ENCODE results near the gene TUFT1. TPM values are rescaled to one million over a fixed set of nuclear protein-coding genes. Genes with fewer than 3 reads are reported as not detected.

Gene TUFT1
- total RNA-seq = 16.5 TPM

GRCh38 chr1:151540021-151540981, at the start of gene TUFT1:
TUFT1 (plus strand) TSS chr1:151540309; CDS start chr1:151540367, 58 bp downstream.
- DNase-seq (ENCODE audit: low spot score) = peak; percentile 94

GRCh38 chr1:151491641-151492040, 48.5 kb upstream of the TUFT1 start:
- DNase-seq (ENCODE audit: low spot score) = no peak

- no peak for DNase-seq (ENCODE audit: low spot score)
Observed at GRCh38 chr1:151492120-151492519, 48.0 kb upstream of the TUFT1 start.

GRCh38 chr1:151493042-151493441, 47.1 kb upstream of the TUFT1 start:
- no peak for DNase-seq (ENCODE audit: low spot score)

- no peak for DNase-seq (ENCODE audit: low spot score)
Observed at GRCh38 chr1:151494741-151495281, 45.3 kb upstream of the TUFT1 start.

- DNase-seq (ENCODE audit: low spot score) = no peak
Observed at GRCh38 chr1:151495316-151495715, 44.8 kb upstream of the TUFT1 start.

GRCh38 chr1:151499365-151499764, 40.7 kb upstream of the TUFT1 start:
- no peak for DNase-seq (ENCODE audit: low spot score)

- DNase-seq (ENCODE audit: low spot score) = no peak
Observed at GRCh38 chr1:151499930-151500329, 40.2 kb upstream of the TUFT1 start.

GRCh38 chr1:151501474-151501873, 38.6 kb upstream of the TUFT1 start:
- no peak for DNase-seq (ENCODE audit: low spot score)

GRCh38 chr1:151502035-151502700, 37.9 kb upstream of the TUFT1 start:
- no peak for DNase-seq (ENCODE audit: low spot score)

GRCh38 chr1:151502859-151503780, 37.0 kb upstream of the TUFT1 start:
- DNase-seq (ENCODE audit: low spot score) = no peak

- no peak for DNase-seq (ENCODE audit: low spot score)
Observed at GRCh38 chr1:151504252-151504651, 35.9 kb upstream of the TUFT1 start.

GRCh38 chr1:151504759-151505158, 35.4 kb upstream of the TUFT1 start:
- no peak for DNase-seq (ENCODE audit: low spot score)

- DNase-seq (ENCODE audit: low spot score) = peak; percentile 88
Observed at GRCh38 chr1:151508833-151509232, 31.3 kb upstream of the TUFT1 start.

- DNase-seq (ENCODE audit: low spot score) = peak; percentile 45
Observed at GRCh38 chr1:151509350-151510019, 30.6 kb upstream of the TUFT1 start.

- peak; percentile 67 for DNase-seq (ENCODE audit: low spot score)
Observed at GRCh38 chr1:151510020-151510405, 30.1 kb upstream of the TUFT1 start.

GRCh38 chr1:151510614-151510956, 29.5 kb upstream of the TUFT1 start:
- DNase-seq (ENCODE audit: low spot score) = no peak

- peak; percentile 89 for DNase-seq (ENCODE audit: low spot score)
Observed at GRCh38 chr1:151510957-151511635, 29.0 kb upstream of the TUFT1 start, which contains the start of gene CGN. CGN (plus strand) TSS chr1:151511387; CDS start chr1:151518520, 7,133 bp downstream.

- DNase-seq (ENCODE audit: low spot score) = peak; percentile 48
Observed at GRCh38 chr1:151511636-151512215, 28.4 kb upstream of the TUFT1 start.

- no peak for DNase-seq (ENCODE audit: low spot score)
Observed at GRCh38 chr1:151512326-151512725, 27.8 kb upstream of the TUFT1 start.

All from mucosa of gallbladder (tissue), 1 donor.